Stomach (tissue), 9 donors: ENCODE results near the gene FMN1. TPM values are rescaled to one million over a fixed set of nuclear protein-coding genes. Genes with fewer than 3 reads are reported as not detected.

Experiments
- DNase-seq, 2 donors: peaks; one replicate each; pipeline versions ENCODE4 v3.0.0 to v3.0.0-alpha.2; 2013 to 2019
- H3K27ac ChIP-seq, 5 donors: fragments of 200-600 bp in 4 of 5; sonication (generic) in 4 of 5; one replicate each; pipeline ENCODE4 v1.5.1; 2013 to 2019; ENCODE audit warnings: mild to moderate bottlenecking in 1 of 5, moderate library complexity in 1 of 5
- H3K27me3 ChIP-seq, 3 donors: fragments of 200-600 bp; sonication (generic); one replicate each; pipeline ENCODE4 v1.5.1; 2017 to 2019; ENCODE audit warnings: mixed run types in 1 of 3
- H3K36me3 ChIP-seq, 4 donors: fragments of 200-600 bp; sonication (generic); 1 replicate in 3 of 4; 2 replicates in 1 of 4; pipeline ENCODE4 v1.5.1; 2016 to 2019
- H3K4me1 ChIP-seq, 4 donors: fragments of 200-600 bp; sonication (generic); one replicate each; pipeline ENCODE4 v1.5.1; 2016 to 2019
- H3K4me3 ChIP-seq, 4 donors: fragments of 200-600 bp; sonication (generic) in 3 of 4; one replicate each; pipeline ENCODE4 v1.5.1; 2016 to 2019; ENCODE audit warnings: mild to moderate bottlenecking in 1 of 4
- H3K9me3 ChIP-seq, 4 donors: fragments of 200-600 bp; sonication (generic); one replicate each; pipeline ENCODE4 v1.5.1; 2016 to 2019
- EP300 ChIP-seq: sonication (generic); formaldehyde crosslinking; IDR thresholded peaks from one replicate; pipeline ENCODE4 v1.6.1; 2017; ENCODE audit warnings: antibody characterized with exemption
- POLR2A ChIP-seq, 4 donors: fragments of 450-650 bp; IDR thresholded peaks; one replicate each; pipeline ENCODE4 v1.6.1; 2016; ENCODE audit warnings: antibody characterized with exemption in 4 of 4, control low read depth in 2 of 4, mild to moderate bottlenecking in 1 of 4, moderate library complexity in 1 of 4
- POLR2AphosphoS5 ChIP-seq, 3 donors: sonication (generic); formaldehyde crosslinking; IDR thresholded peaks; one replicate each; pipeline ENCODE4 v1.6.1; 2016; ENCODE audit warnings: antibody characterized with exemption in 3 of 3
- WGBS, 5 donors: extraction: QIAGEN DNeasy Blood & Tissue Kit in 3 of 5; methylation state at CpG; one replicate each; pipeline versions ENCODE4 v1.1.5 to v1.1.7; 2013 to 2018; 5-methylcytosine and 5-hydroxymethylcytosine counted together
- intact Hi-C: fragments of 100-400 bp; cut with DNase I; formaldehyde crosslinking; loops from one replicate; pipeline ENCODE4 v1.15.1; 2023; ENCODE audit warnings: low total_unique reads
- polyA plus RNA-seq, 3 donors: library from polyadenylated mRNA; stranded (reverse); fragments of 200-250 nt; gene quantifications; one replicate each; pipeline ENCODE4 v1.2.3, GENCODE V29; 2013
- total RNA-seq, 5 donors: library from RNA; depleted of rRNA; stranded (reverse); fragments of >200 nt; gene quantifications; one replicate each; pipeline versions ENCODE4 v1.1.0 to v1.2.3, GENCODE V29; 2014 to 2016
- TF ChIP-seq, protein P1 (sequence below), 7 experiments: fragments of 450-650 bp in 4 of 7; fragments of 200-600 bp in 3 of 7; sonication (generic) in 3 of 7; IDR thresholded peaks; one replicate each; pipeline ENCODE4 v1.5.1; 2016 to 2019; ENCODE audit warnings: antibody characterized with exemption in 7 of 7, control low read depth in 2 of 7, mild to moderate bottlenecking in 1 of 7
- donor health status: healthy with polysubstance abuse.
- donor health status: Bipolar disorder and iron deficiency.
- donor health status: healthy.

The FMN1 gene
- total and polyA plus RNA-seq, 8 donors, result 0.40 to 58.0 (median 22.9) TPM

GRCh38 chr15:32722136-32722535 lies 472.4 kb downstream of the FMN1 start:
- Histone ChIP-seq H3K4me1 (peaks cover 24 to 25% (median 25%) of the 10 kb centered on the region in 4 donors), H3K27ac (no peak overlapping the region), H3K9me3 (no peaks in the 10 kb centered on the region), H3K4me3 (no peak overlapping the region), H3K36me3 (no peaks in the 10 kb centered on the region), H3K27me3 (peaks cover 16 to 45% (median 33%) of the 10 kb centered on the region in 3 donors)
- DNase-seq, result no peak
- TF ChIP-seq POLR2A (IDR thresholded peaks at IDR 0.05) (no peak), POLR2AphosphoS5 (IDR thresholded peaks at IDR 0.05) (no peak), EP300 (no peak)
- TF ChIP-seq, protein P1, sequence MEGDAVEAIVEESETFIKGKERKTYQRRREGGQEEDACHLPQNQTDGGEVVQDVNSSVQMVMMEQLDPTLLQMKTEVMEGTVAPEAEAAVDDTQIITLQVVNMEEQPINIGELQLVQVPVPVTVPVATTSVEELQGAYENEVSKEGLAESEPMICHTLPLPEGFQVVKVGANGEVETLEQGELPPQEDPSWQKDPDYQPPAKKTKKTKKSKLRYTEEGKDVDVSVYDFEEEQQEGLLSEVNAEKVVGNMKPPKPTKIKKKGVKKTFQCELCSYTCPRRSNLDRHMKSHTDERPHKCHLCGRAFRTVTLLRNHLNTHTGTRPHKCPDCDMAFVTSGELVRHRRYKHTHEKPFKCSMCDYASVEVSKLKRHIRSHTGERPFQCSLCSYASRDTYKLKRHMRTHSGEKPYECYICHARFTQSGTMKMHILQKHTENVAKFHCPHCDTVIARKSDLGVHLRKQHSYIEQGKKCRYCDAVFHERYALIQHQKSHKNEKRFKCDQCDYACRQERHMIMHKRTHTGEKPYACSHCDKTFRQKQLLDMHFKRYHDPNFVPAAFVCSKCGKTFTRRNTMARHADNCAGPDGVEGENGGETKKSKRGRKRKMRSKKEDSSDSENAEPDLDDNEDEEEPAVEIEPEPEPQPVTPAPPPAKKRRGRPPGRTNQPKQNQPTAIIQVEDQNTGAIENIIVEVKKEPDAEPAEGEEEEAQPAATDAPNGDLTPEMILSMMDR (IDR thresholded peaks at IDR 0.05), result no peak
- intact Hi-C loops, result no loop called here

DNA sequence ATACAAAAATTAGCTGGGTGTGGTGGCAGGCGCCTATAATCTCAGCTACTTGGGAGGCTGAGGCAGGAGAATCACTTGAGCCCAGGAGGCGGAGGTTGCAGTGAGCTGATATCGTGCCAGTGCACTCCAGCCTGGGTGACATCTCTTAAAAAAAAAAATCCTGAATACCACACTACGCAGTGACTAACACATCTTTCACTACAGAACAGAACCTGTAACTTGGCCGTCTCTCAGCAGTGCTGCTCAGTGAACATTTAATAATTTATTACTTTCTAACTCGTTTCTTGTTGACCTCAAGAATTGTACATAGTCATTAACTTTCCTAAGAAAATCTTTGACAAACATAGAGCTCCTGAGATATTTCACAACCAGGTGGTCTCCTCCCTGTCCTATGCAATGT lies 472.9 kb downstream of the FMN1 start:
- Histone ChIP-seq H3K36me3 (no peaks in the 10 kb centered on the region), H3K4me1 (peaks cover 26 to 30% (median 28%) of the 10 kb centered on the region in 4 donors), H3K27me3 (peaks cover 17 to 51% (median 39%) of the 10 kb centered on the region in 3 donors), H3K27ac (peak overlapping the region in 1 of 5 donors; percentile 82), H3K4me3 (peak overlapping the region in 1 of 4 donors; percentile 55), H3K9me3 (no peaks in the 10 kb centered on the region)
- no peak for DNase-seq
- 75 to 84% (median 82%) methylated on average over 6 of the region's 6 CpGs for WGBS, 5 donors
- intact Hi-C loops, result no loop called here
- TF ChIP-seq, protein P1 (IDR thresholded peaks at IDR 0.05), result no peak
- no peak for TF ChIP-seq POLR2A (IDR thresholded peaks at IDR 0.05)
- TF ChIP-seq EP300, result no peak
- TF ChIP-seq POLR2AphosphoS5 (IDR thresholded peaks at IDR 0.05), result no peak

DNA sequence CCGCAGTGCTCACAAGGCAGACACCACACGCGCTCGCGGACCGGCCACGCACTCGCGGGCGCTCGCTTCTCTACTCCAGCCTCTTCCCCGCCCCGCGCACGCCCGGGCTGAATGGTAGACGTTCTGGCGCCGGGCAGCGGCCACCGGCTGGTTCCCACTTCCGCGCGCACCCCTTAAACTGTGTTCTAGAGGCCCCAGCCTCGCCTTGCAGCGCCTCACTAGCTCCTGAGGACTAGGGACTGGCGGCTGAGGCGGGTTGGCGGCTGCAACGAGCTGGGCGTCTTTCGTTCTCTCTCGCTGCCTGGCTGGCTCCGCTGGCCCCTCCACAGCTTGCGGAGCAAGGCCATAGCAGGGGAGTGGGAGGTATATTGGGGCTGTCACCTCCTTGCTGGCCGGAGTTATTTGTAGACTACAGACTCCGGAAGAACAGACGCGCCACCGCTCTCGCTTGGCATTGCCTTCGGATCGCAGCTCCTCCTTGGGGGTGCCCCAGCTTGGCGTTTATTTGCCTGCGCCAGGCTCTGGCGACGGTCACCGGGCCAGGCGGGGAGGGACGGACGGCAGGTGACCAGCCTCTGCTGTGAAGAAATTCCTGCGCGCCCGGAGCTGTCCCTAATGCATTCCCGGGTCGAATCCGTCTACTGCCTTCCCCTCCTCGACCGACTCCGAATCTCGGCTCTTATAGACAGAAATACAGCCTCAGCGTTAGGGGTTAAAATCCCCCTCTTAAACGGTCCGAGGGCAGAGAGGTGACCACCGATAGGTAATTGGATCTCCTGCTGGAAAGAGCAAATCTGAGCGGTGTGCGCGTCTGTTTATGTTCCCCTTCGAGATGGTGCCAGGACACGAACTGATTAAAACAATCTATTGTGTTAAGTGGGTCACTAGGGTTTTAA lies 475.4 kb downstream of the FMN1 start:
- intact Hi-C loops, result no loop called here
- peak overlapping the region; percentile 38 to 61 (median 51) for H3K4me3 ChIP-seq
- WGBS, 5 donors, result 2 to 9% (median 3%) methylated on average over 11 to 70 of the region's 70 CpGs
- peak; percentile 43 to 51 for DNase-seq
- H3K9me3 ChIP-seq, result no peaks in the 10 kb centered on the region
- H3K27ac ChIP-seq, result peak overlapping the region in 4 of 5 donors; percentile 33 to 82 (median 75)
- H3K27me3 ChIP-seq, result peaks cover 21 to 76% (median 50%) of the 10 kb centered on the region in 3 donors
- peaks cover 26 to 36% (median 28%) of the 10 kb centered on the region in 4 donors for H3K4me1 ChIP-seq
- TF ChIP-seq, protein P1 (IDR thresholded peaks at IDR 0.05), result no peak
- no peak for TF ChIP-seq POLR2A (IDR thresholded peaks at IDR 0.05)
- TF ChIP-seq POLR2AphosphoS5 (IDR thresholded peaks at IDR 0.05), result no peak
- TF ChIP-seq EP300, result no peak
- H3K36me3 ChIP-seq, result no peaks in the 10 kb centered on the region

- Histone ChIP-seq H3K36me3 (no peaks in the 10 kb centered on the region), H3K27me3 (peaks cover 21 to 82% (median 50%) of the 10 kb centered on the region in 3 donors), H3K27ac (peak overlapping the region in 4 of 5 donors; percentile 33 to 82 (median 75)), H3K4me1 (peaks cover 26 to 36% (median 28%) of the 10 kb centered on the region in 4 donors), H3K9me3 (no peaks in the 10 kb centered on the region), H3K4me3 (peak overlapping the region; percentile 38 to 61 (median 51))
- 1 to 4% (median 3%) methylated on average over 37 to 60 of the region's 60 CpGs for WGBS, 5 donors
- intact Hi-C loops, result no loop called here
- DNase-seq, result peak in 1 of 2 donors; percentile 55
- TF ChIP-seq POLR2AphosphoS5 (IDR thresholded peaks at IDR 0.05) (no peak), POLR2A (IDR thresholded peaks at IDR 0.05) (no peak), EP300 (no peak)
- TF ChIP-seq, protein P1 (IDR thresholded peaks at IDR 0.05), result no peak
Observed at GRCh38 chr15:32718227-32718820, 476.2 kb downstream of the FMN1 start.
